Ovary (tissue), 9 donors: ENCODE measurements around the gene STEAP4. TPM values are rescaled to one million over a fixed set of nuclear protein-coding genes. Genes with fewer than 3 reads are reported as not detected.

Experiments
- DNase-seq, 5 donors: peaks; one replicate each; pipeline ENCODE4 v3.0.0-alpha.2; 2019 to 2020
- H3K27ac ChIP-seq, 2 donors: fragments of 200-600 bp; one replicate each; pipeline versions ENCODE4 v1.5.1 to v1.8.0; 2019 to 2022
- H3K27me3 ChIP-seq: fragments of 200-600 bp; one replicate; pipeline ENCODE4 v1.8.0; 2022
- H3K36me3 ChIP-seq: fragments of 200-600 bp; sonication (generic); one replicate; pipeline ENCODE4 v1.5.1; 2019
- H3K4me1 ChIP-seq: one replicate; pipeline ENCODE4 v1.8.1; 2013; ENCODE audit warnings: mild to moderate bottlenecking, moderate library complexity; ENCODE audit not compliant: insufficient read depth
- H3K4me3 ChIP-seq: fragments of 200-600 bp; sonication (generic); one replicate; pipeline ENCODE4 v1.5.1; 2017
- H3K9me3 ChIP-seq, 2 donors: fragments of 200-600 bp in 1 of 2; sonication (generic) in 1 of 2; one replicate each; pipeline versions ENCODE4 v1.5.1 to v1.8.1; 2013 to 2019; ENCODE audit warnings: mild to moderate bottlenecking in 1 of 2, moderate library complexity in 1 of 2
- EP300 ChIP-seq: sonication (generic); formaldehyde crosslinking; IDR thresholded peaks from one replicate; pipeline ENCODE4 v1.6.1; 2017; ENCODE audit warnings: antibody characterized with exemption
- POLR2A ChIP-seq: fragments of 450-650 bp; IDR thresholded peaks from one replicate; pipeline ENCODE4 v1.6.1; 2017; ENCODE audit warnings: antibody characterized with exemption, mild to moderate bottlenecking, moderate library complexity
- WGBS, 3 donors: extraction: QIAGEN DNeasy Blood & Tissue Kit in 1 of 3; methylation state at CpG; one replicate each; pipeline versions ENCODE4 v1.1.5 to v1.1.7; 2013 to 2017; 5-methylcytosine and 5-hydroxymethylcytosine counted together
- intact Hi-C, 4 donors: fragments of 100-400 bp; cut with DNase I; formaldehyde crosslinking; loops; one replicate each; pipeline versions ENCODE4 v1.11.0 to v1.15.1; 2022 to 2023
- polyA plus RNA-seq, 2 donors: library from polyadenylated mRNA; stranded (reverse); fragments of 200-250 nt in 1 of 2; fragments of 350-450 nt in 1 of 2; fragmentation: Illumina TruSeq in 1 of 2; extraction: RNeasy Lipid Tissue Mini Kit (QIAGEN cat#74804) in 1 of 2; gene quantifications; one replicate each; pipeline ENCODE4 v1.2.3, GENCODE V29; 2013 to 2014
- total RNA-seq, 7 donors: library from RNA; depleted of rRNA in 2 of 7; stranded (reverse); fragments of >200 nt in 2 of 7; fragmentation: NEBNext Ultra II Directional in 3 of 7; extraction: Animal tissue kit (Norgen Biotek cat#: 25700) in 3 of 7; gene quantifications; one replicate each; pipeline versions ENCODE4 v1.1.0 to v1.2.4, GENCODE V29; 2016 to 2023
- TF ChIP-seq, protein P1 (sequence below), 3 donors: fragments of 450-650 bp in 2 of 3; fragments of 200-600 bp in 1 of 3; IDR thresholded peaks; one replicate each; pipeline versions ENCODE4 v1.5.1 to v1.8.0; 2016 to 2022; ENCODE audit warnings: antibody characterized with exemption in 3 of 3, mild to moderate bottlenecking in 1 of 3
- donor health status: DM: no; HTN: no; CAD: no; lungs with moderate emphysema.
- donor health status: DM: no; HTN: no; CAD: no.
- donor health status: Bipolar disorder and iron deficiency.
- donor health status: DM: yes; HTN: yes; CAD: no.
- donor health status: DM: no; HTN: no; CAD: no.
- donor health status: DM: yes; HTN: yes; CAD: no.

The STEAP4 gene
- total and polyA plus RNA-seq, 9 donors, result 1.4 to 76.0 (median 8.1) TPM

- TF ChIP-seq POLR2A (no peak), EP300 (no peak)
- TF ChIP-seq, protein P1, sequence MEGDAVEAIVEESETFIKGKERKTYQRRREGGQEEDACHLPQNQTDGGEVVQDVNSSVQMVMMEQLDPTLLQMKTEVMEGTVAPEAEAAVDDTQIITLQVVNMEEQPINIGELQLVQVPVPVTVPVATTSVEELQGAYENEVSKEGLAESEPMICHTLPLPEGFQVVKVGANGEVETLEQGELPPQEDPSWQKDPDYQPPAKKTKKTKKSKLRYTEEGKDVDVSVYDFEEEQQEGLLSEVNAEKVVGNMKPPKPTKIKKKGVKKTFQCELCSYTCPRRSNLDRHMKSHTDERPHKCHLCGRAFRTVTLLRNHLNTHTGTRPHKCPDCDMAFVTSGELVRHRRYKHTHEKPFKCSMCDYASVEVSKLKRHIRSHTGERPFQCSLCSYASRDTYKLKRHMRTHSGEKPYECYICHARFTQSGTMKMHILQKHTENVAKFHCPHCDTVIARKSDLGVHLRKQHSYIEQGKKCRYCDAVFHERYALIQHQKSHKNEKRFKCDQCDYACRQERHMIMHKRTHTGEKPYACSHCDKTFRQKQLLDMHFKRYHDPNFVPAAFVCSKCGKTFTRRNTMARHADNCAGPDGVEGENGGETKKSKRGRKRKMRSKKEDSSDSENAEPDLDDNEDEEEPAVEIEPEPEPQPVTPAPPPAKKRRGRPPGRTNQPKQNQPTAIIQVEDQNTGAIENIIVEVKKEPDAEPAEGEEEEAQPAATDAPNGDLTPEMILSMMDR (IDR thresholded peaks at IDR 0.05), result no peak
- intact Hi-C loops, result no loop called here
- no peaks in the 10 kb centered on the region for H3K4me1 ChIP-seq
These were observed 4.8 kb downstream of the STEAP4 start for GRCh38 chr7:88301924-88302323.

GRCh38 chr7:88300401-88300945 is 6.2 kb downstream of the STEAP4 start:
- intact Hi-C loops, result no loop called here
- no peaks in the 10 kb centered on the region for H3K4me1 ChIP-seq
- H3K4me3 ChIP-seq, result no peak overlapping the region
- H3K27ac ChIP-seq, result no peak overlapping the region
- no peaks in the 10 kb centered on the region for H3K27me3 ChIP-seq
- no peak for DNase-seq
- H3K9me3 ChIP-seq, result no peaks in the 10 kb centered on the region
- no peaks in the 10 kb centered on the region for H3K36me3 ChIP-seq
- TF ChIP-seq, protein P1 (IDR thresholded peaks at IDR 0.05), result no peak
- TF ChIP-seq POLR2A (no peak), EP300 (no peak)
- 86 to 100% (median 98%) methylated on average over 1 of the region's 1 CpG for WGBS, 3 donors

More at GRCh38 chr7:88301924-88302323, 4.8 kb downstream of the STEAP4 start:
- no peaks in the 10 kb centered on the region for H3K27me3 ChIP-seq
- H3K9me3 ChIP-seq, result no peaks in the 10 kb centered on the region
- WGBS, 3 donors, result 78 to 81% (median 79%) methylated on average over 1 of the region's 1 CpG
- no peak overlapping the region for H3K27ac ChIP-seq
- H3K4me3 ChIP-seq, result no peak overlapping the region
- DNase-seq, result no peak
- H3K36me3 ChIP-seq, result no peaks in the 10 kb centered on the region

DNA sequence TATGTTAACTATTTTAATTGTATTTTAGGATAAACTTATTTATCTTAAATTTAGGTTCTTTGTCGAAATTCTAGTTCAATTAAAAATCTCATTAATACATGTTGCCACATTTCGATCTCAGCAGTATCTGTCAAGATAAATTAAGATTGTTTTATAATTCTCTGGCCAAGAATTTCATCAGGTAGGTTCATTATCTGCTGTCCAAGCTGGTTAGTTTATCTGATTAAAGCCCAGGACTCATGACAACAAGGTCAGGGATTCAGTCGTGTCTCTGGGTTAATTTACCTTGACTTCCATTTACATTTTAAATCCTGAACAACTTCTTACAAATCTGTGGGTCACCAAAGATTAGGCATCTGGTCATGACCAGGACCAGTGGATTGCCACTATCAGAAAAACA is 7.6 kb downstream of the STEAP4 start:
- DNase-seq, result no peak
- Histone ChIP-seq H3K36me3 (no peaks in the 10 kb centered on the region), H3K4me1 (no peaks in the 10 kb centered on the region), H3K27me3 (no peaks in the 10 kb centered on the region), H3K27ac (no peak overlapping the region), H3K4me3 (no peak overlapping the region), H3K9me3 (no peaks in the 10 kb centered on the region)
- intact Hi-C loops, result no loop called here
- 65 to 75% (median 70%) methylated on average over 3 of the region's 3 CpGs for WGBS, 3 donors
- TF ChIP-seq, protein P1 (IDR thresholded peaks at IDR 0.05), result no peak
- TF ChIP-seq POLR2A (no peak), EP300 (no peak)

DNA sequence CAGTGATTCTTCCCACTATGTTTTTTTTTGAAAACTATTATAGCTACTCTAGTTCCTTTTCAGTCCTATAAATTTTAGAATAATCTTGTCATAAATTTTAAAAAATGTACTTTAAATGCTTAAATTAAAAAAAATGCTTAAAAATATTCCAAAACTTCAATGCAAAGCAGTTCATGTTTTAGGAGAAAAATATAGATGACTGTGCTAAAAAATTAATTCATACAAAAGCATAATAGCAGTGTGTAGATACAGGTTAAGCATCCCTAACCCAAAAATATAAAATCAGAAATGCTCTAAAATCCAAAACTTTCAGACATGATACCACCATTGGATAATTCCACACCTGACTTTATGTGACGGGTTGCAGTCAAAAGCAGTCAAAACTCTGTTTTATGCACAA is 12.8 kb downstream of the STEAP4 start:
- Histone ChIP-seq H3K4me3 (no peak overlapping the region), H3K27ac (no peak overlapping the region), H3K36me3 (no peaks in the 10 kb centered on the region), H3K9me3 (no peaks in the 10 kb centered on the region), H3K4me1 (no peaks in the 10 kb centered on the region), H3K27me3 (no peaks in the 10 kb centered on the region)
- no peak for TF ChIP-seq EP300
- TF ChIP-seq, protein P1 (IDR thresholded peaks at IDR 0.05), result no peak
- TF ChIP-seq POLR2A, result no peak
- 95 to 100% (median 96%) methylated on average over 1 of the region's 1 CpG for WGBS, 3 donors
- intact Hi-C loops, result no loop called here
- DNase-seq, result no peak
